Fibroblast of villous mesenchyme (primary cell): Measurements from ENCODE around the gene CDH22. TPM values are rescaled to one million over a fixed set of nuclear protein-coding genes. Genes with fewer than 3 reads are reported as not detected.

ENCODE experiments used
- DNase-seq: peaks from one replicate; pipeline ENCODE4 v3.0.0-alpha.2; 2010; ENCODE audit warnings: low read depth
- H3K4me3 ChIP-seq: 2 replicates; pipeline ENCODE4 v1.5.1; 2011; ENCODE audit warnings: low read depth, mild to moderate bottlenecking, low read length
- CTCF ChIP-seq: IDR thresholded peaks from 2 replicates; pipeline ENCODE4 v1.5.1; 2012; ENCODE audit warnings: low read depth, mild to moderate bottlenecking, low read length; ENCODE audit not compliant: insufficient read depth
- total RNA-seq: library from RNA; depleted of rRNA; stranded (reverse); fragments of >200 nt; gene quantifications from 2 replicates; pipeline ENCODE4 v1.2.3, GENCODE V29; 2012

Gene CDH22
- total RNA-seq, 1 donor: not detected

- DNase-seq: no peak
- no peak overlapping the region for H3K4me3 ChIP-seq
- TF ChIP-seq CTCF: no peak
These were observed 25.1 kb upstream of the CDH22 start for GRCh38 chr20:46333161-46333991.

- H3K4me3 ChIP-seq: no peak overlapping the region
- DNase-seq: no peak
- TF ChIP-seq CTCF: no peak
These were observed 24.3 kb upstream of the CDH22 start for GRCh38 chr20:46332373-46333160.

GRCh38 chr20:46331611-46332361, 23.5 kb upstream of the CDH22 start:
- no peak for DNase-seq
- TF ChIP-seq CTCF: no peak
- H3K4me3 ChIP-seq: no peak overlapping the region

DNA sequence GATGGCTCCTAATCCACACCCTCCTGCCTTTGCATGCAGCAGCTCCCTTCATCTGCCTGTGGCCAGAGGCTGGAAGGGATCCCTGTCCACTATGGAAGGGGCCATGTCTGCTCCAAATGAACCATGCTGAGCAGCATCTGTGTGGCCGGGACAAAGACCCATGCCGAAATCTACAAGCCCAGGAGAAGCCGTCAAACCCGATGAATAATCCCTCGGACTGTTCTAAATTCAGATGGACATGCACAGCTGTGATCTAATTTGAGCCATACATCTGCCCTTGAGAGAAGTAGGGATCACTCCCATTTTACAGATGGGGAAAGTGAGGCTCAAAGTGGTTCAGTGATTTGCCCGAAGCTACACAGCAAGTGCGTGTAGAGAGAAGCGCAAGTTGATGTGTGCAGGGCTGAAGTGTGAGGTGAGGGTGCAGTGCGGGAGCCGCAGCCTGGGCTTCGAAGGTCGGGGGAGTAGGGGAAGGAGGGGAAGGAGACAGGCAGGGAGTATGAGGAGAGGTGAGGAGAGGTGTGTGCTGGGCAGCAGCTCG, 22.6 kb upstream of the CDH22 start:
- DNase-seq: no peak
- H3K4me3 ChIP-seq: no peak overlapping the region
- no peak for TF ChIP-seq CTCF

DNA sequence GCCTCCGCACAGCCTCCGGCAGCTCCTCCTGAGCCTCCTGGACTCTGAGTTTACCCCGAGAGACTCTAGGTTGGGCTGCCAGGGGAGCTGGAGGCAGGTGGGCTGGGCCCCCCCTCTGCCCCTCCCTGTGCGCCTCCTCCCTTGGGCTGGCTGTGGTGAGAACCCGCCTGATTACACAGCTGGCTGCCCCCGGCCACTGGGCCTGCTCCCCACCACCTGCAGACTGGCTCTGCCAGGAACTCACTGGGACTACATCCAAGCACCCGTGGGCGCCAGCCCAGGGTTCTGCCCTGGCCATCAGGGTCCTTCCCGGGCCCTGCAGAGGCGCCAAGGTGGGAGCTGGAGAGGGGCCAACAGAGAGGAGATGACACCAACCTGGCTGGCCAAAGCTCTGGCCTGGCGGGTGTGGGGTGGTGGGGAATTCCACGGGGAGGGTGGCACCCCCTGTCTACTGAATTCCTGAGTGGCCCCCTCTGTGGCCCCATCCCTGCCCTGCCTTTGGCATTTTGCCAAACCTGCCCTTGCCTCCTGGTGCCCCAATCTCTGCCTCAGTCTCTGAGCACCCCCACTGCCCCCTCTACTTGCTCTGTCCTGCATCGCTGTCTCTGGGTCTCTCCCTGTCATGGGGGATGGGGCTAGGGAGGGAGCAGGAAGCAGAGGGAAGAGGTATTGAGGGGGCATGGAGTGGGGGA, 21.9 kb upstream of the CDH22 start:
- DNase-seq: no peak
- TF ChIP-seq CTCF: no peak
- H3K4me3 ChIP-seq: no peak overlapping the region
